NK-92 (cell line): Measurements from ENCODE around the gene EMX1.

ENCODE experiments used
- DNase-seq: peaks from one replicate; lab custom pipeline; 2025; ENCODE audit not compliant: unreplicated experiment; lab: John Stamatoyannopoulos, UW

The EMX1 gene

DNA sequence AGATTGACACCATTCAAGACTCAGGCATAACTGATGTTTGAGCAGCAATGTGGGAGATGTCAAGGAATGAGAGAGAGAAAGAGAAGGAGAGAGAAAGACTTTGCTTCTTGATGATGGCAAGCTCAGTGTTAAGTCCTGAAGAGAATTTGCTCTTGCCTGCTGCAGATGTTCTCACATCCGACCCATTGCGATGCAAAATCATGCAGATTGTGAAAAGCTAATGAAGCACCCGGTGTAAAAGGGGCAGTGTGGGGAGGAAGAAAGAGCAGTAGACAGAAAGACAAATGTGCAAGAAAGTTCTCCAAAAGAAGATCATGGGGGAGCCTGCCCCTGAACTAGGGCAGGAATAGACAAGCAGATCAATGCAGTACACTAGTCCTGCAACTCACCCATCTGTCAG lies 57.7 kb downstream of the EMX1 start:
- DNase-seq: no peak

DNA sequence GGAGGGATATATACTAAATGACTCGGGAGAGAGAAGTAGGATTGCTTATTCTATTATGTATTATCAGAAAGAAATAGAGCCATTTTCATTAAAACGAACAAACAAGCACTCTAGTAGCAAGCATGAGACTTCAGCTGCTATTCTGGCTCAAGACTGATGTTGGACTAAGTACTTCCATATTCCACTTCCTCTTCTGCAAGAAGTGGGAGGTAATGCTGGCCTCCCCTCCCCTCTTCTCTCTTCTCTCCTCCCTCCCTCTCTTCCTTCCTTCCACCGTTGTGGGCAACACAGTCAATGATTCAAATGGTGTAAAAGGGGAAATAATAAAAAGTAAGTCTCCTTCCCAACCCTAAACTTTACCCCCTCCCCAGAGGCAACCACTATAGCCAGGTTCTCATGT lies 62.6 kb downstream of the EMX1 start:
- no peak for DNase-seq

DNA sequence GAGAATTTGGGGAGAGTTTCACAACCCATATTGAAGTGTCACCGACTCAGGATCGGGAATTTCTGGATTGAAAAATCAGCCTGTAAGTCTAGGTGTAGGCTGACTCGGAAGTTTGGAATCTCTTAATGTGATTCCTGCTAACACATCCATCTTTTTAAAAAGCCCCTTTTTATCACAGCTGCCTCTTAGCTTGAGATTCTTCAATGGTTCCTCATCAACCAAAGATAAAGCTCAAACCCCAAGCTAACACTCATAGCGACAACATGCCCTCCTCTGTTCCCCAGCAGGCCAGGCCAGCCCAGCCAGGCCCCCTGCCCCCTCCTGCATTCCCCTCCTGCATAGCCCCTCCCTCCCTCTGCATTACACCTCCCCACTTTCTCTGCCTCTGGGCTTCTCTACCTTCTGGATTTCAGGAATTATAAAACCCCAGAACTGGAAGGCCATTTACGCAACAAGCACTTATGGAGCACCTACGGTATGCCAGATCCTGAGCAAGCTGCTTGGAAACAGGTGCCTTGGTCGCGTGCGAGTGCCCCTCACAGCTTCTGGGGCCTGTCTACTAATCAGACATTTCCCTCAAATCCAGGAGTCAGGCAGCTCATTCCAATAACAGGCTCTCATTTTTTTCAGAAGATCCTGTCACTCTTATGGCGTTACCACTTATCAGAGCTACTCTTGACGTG lies 63.4 kb downstream of the EMX1 start:
- no peak for DNase-seq

DNA sequence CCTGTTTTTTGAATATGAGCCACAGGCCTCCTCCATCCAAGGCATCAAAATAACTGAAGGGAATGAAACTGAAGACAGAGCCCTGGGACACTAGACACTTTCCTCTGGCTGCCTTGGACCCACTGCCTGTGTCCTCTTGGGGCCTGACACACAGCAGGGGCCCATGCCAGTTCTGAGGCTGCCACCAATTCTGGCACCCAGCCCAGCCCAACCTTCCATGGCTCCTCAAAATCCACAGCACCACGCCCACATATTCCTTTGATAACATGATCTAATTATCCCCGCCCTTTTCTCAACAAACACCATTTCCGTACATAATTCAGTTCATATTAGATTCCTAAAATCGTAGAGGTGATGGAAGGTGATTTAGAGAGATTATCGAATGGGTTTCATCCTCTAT lies 64.2 kb downstream of the EMX1 start:
- DNase-seq: no peak

DNA sequence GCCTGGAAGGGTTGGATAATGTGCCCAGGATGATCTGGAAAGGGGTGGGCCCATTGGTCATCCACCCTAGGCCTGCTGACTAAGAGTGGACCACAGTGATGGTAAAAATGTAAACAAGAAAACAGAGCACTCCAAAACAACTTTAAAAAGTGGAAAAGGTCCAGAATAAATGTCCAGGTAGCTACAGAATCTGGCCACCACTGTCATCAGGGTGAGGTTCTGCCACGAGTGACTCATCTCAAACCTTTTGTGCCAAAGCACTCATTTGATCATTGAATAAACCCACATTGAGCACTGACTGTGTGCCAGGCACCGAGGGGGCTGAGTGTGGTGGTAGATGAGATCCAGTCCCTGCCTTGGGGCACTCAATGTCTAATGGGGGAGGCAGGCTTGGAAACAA lies 64.9 kb downstream of the EMX1 start:
- no peak for DNase-seq

DNA sequence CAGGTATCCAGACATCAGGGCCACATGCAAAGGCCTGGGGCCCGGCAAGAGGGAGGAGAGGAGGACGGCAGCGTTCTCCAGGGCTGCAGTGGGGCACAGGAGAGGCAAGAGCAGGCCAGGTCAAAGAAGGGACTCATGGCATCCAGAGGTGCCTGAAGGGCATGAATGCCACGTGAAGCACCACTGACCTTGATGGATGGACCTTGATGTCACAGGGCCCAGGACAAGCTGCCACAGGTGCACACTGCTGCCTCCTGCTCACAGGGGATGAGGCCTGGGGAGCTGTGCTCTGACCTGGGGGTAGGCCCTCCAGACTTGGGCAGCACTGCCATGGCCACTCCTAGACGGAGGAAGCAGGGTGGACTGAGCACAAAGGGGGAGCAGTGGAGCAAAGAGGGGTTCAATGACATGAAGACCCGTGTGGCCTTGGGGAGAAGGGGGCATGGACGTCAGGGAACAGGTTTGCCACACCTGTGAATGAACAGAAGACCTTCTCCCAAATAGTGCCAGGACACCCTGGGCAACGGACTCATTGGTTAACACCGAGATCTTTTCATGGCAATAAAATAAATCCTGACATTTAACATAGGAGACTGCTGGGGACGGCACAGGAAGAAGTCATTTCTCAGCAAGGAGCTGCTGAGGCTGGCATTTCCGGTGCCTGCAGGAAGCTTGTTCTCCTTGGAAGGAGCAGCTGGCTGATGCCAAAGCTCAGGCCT lies 65.6 kb downstream of the EMX1 start:
- no peak for DNase-seq

DNA sequence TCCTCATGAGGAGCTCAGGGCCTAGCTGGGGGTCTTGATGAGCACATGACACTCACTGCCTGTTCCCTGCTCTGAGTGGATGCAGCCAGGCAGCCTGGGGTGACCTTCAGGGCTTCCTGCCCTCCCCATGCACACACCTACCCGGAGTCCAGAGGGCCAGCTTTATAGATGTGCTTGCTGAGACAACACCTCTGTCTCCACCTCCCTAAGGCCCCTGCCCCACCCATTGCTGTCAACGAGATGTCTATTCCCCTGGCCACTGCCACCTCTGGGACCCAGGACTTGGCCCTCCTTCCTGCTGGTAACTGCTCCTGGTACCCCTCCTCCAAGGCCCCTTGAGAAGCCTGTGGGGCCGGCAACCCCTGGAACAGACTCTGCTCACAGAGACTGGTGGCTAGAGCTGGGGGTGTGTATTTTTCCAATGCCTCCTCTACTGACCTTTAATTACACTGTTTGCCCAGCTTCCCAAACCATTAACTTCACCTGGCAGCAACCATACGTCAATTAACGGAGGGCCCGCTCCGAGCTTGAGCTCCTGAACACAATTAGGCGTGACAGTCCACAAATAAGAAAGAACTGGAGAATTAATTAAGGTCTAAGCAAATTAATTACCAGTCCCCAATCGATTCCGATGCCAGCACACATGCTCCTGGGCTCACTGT lies 66.3 kb downstream of the EMX1 start:
- DNase-seq: no peak

DNA sequence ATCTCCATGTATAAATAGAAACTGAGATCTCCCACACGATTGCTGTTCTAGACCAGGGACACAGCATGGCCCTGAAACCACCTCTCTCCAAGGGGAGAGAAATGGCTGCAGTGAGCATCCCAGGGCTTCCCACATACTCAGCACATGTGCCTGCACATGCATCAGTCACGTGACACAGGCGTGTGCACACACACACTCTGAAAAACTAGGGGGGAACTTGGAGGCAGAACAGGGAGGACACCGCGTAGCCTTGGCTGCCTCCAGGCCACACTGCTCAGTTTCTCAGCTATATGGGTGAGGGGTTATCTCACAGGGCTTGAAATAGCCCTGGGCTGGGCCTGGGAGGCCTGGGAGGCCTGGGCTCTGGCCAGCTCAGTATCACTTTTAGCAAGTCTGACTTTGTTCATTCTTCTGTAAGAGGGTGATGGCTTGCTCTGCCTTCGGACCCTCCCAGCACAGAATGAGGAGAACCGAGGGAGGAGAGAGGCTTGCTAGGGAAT lies 66.9 kb downstream of the EMX1 start:
- no peak for DNase-seq
